HEK293 (cell line): Measurements from ENCODE around the gene MORC4.

Experiments used
- CTCF ChIA-PET: fragments of 350-600 bp; formaldehyde crosslinking; extraction: SDS; loops from one replicate; lab custom pipeline; 2021; ENCODE audit warnings: antibody characterized with exemption; lab: Yijun Ruan, JAX
- POLR2A ChIA-PET: fragments of 300-600 bp; formaldehyde crosslinking; extraction: SDS; loops from one replicate; lab custom pipeline; 2020; ENCODE audit warnings: antibody characterized with exemption, inconsistent platforms; lab: Yijun Ruan, JAX
- H3K27ac ChIP-seq: fragments of 200-500 bp; sonication (Bioruptor generic); 2 replicates; pipeline ENCODE4 v1.5.1; 2014; ENCODE audit warnings: low read depth, low read length, control low read depth, inconsistent platforms; ENCODE audit errors: extremely low read depth
- H3K36me3 ChIP-seq, 2 experiments: fragments of 200-500 bp in 1 of 2; sonication (Bioruptor generic) in 1 of 2; 1 replicate in 1 of 2; 2 replicates in 1 of 2; pipeline ENCODE4 v1.5.1; 2014 to 2017; ENCODE audit warnings: inconsistent platforms in 2 of 2, low read length in 2 of 2; ENCODE audit not compliant: control insufficient read depth in 2 of 2, insufficient read depth in 1 of 2
- H3K4me1 ChIP-seq: fragments of 200-500 bp; sonication (Bioruptor generic); 2 replicates; pipeline ENCODE4 v1.5.1; 2014; ENCODE audit warnings: mild to moderate bottlenecking, low read length, inconsistent platforms; ENCODE audit not compliant: control insufficient read depth, insufficient read depth
- H3K4me3 ChIP-seq: 2 replicates; pipeline ENCODE4 v1.5.1; 2011; ENCODE audit warnings: low read depth, mild to moderate bottlenecking, control low read depth, low read length, moderate library complexity
- H3K9me3 ChIP-seq: fragments of 200-500 bp; sonication (Bioruptor generic); 2 replicates; pipeline ENCODE4 v1.5.1; 2014; ENCODE audit warnings: low read depth, low read length, inconsistent platforms; ENCODE audit not compliant: control insufficient read depth, insufficient read depth
- FEZF1 ChIP-seq: fragments of 450-650 bp; formaldehyde crosslinking; IDR thresholded peaks from 2 replicates; pipeline ENCODE4 v1.5.1; 2016; ENCODE audit warnings: missing biosample characterization, missing genetic modification characterization
- HOXC10 ChIP-seq: sonication (generic); formaldehyde crosslinking; IDR thresholded peaks from 2 replicates; pipeline ENCODE4 v1.8.1; 2023; ENCODE audit warnings: mild to moderate bottlenecking, missing genetic modification reagents
- HOXD13 ChIP-seq: sonication (generic); formaldehyde crosslinking; IDR thresholded peaks from 2 replicates; pipeline ENCODE4 v1.8.0; 2022; ENCODE audit warnings: missing genetic modification reagents, borderline replicate concordance
- KLF16 ChIP-seq: fragments of 450-650 bp; formaldehyde crosslinking; IDR thresholded peaks from 2 replicates; pipeline ENCODE4 v1.5.1; 2017; ENCODE audit warnings: missing biosample characterization, missing genetic modification characterization
- OSR2 ChIP-seq: fragments of 450-650 bp; formaldehyde crosslinking; IDR thresholded peaks from 2 replicates; pipeline ENCODE4 v1.5.1; 2016; ENCODE audit warnings: missing biosample characterization, missing genetic modification characterization
- PRDM1 ChIP-seq: fragments of 450-650 bp; formaldehyde crosslinking; IDR thresholded peaks from 2 replicates; pipeline ENCODE4; 2016; ENCODE audit warnings: missing biosample characterization, missing genetic modification characterization
- TCF7L2 ChIP-seq: IDR thresholded peaks from 2 replicates; pipeline ENCODE4 v1.6.1; 2011; ENCODE audit warnings: low read depth, mild to moderate bottlenecking, inconsistent platforms, low read length, moderate library complexity, borderline replicate concordance
- WT1 ChIP-seq: fragments of 450-650 bp; formaldehyde crosslinking; IDR thresholded peaks from 2 replicates; pipeline ENCODE4 v1.5.1; 2016; ENCODE audit warnings: missing biosample characterization, missing genetic modification characterization
- YY2 ChIP-seq: fragments of 450-650 bp; formaldehyde crosslinking; IDR thresholded peaks from 2 replicates; pipeline ENCODE4 v1.5.1; 2016; ENCODE audit warnings: missing biosample characterization, missing genetic modification characterization
- ZBTB10 ChIP-seq: fragments of 450-650 bp; formaldehyde crosslinking; IDR thresholded peaks from 2 replicates; pipeline ENCODE4 v1.5.1; 2016; ENCODE audit warnings: missing biosample characterization, missing genetic modification characterization
- ZFP41 ChIP-seq: fragments of 450-650 bp; formaldehyde crosslinking; IDR thresholded peaks from 2 replicates; pipeline ENCODE4 v1.5.1; 2016; ENCODE audit warnings: missing biosample characterization, missing genetic modification characterization, borderline replicate concordance
- ZFP69B ChIP-seq: fragments of 450-650 bp; formaldehyde crosslinking; IDR thresholded peaks from 2 replicates; pipeline ENCODE4 v1.5.1; 2016; ENCODE audit warnings: missing biosample characterization, missing genetic modification characterization
- ZNF132 ChIP-seq: fragments of 450-650 bp; formaldehyde crosslinking; IDR thresholded peaks from 2 replicates; pipeline ENCODE4 v1.5.1; 2017; ENCODE audit warnings: missing biosample characterization, missing genetic modification characterization, borderline replicate concordance
- ZNF157 ChIP-seq: fragments of 450-650 bp; formaldehyde crosslinking; IDR thresholded peaks from 2 replicates; pipeline ENCODE4 v1.5.1; 2016; ENCODE audit warnings: missing biosample characterization, missing genetic modification characterization
- ZNF19 ChIP-seq: fragments of 450-650 bp; formaldehyde crosslinking; IDR thresholded peaks from 2 replicates; pipeline ENCODE4; 2016; ENCODE audit warnings: missing biosample characterization, missing genetic modification characterization, low read depth
- ZNF211 ChIP-seq: fragments of 450-650 bp; formaldehyde crosslinking; IDR thresholded peaks from 2 replicates; pipeline ENCODE4 v1.5.1; 2016; ENCODE audit warnings: low read depth, missing biosample characterization, missing genetic modification characterization
- ZNF426 ChIP-seq: fragments of 450-650 bp; formaldehyde crosslinking; IDR thresholded peaks from 2 replicates; pipeline ENCODE4 v1.5.1; 2017; ENCODE audit warnings: missing biosample characterization, missing genetic modification characterization, mild to moderate bottlenecking, inconsistent platforms, moderate library complexity
- ZNF433 ChIP-seq: fragments of 450-650 bp; formaldehyde crosslinking; IDR thresholded peaks from 2 replicates; pipeline ENCODE4 v1.5.1; 2016; ENCODE audit warnings: missing biosample characterization, missing genetic modification characterization, low read depth
- ZNF549 ChIP-seq: fragments of 450-650 bp; IDR thresholded peaks from 2 replicates; pipeline ENCODE4 v1.5.1; 2018; ENCODE audit warnings: missing biosample characterization, missing genetic modification characterization, mild to moderate bottlenecking, inconsistent platforms, moderate library complexity
- ZNF561 ChIP-seq: fragments of 450-650 bp; IDR thresholded peaks from 2 replicates; pipeline ENCODE4 v1.5.1; 2018; ENCODE audit warnings: missing biosample characterization, missing genetic modification characterization, borderline replicate concordance
- ZNF596 ChIP-seq: fragments of 450-650 bp; IDR thresholded peaks from 2 replicates; pipeline ENCODE4 v1.5.0; 2018; ENCODE audit warnings: missing biosample characterization, mild to moderate bottlenecking, missing genetic modification characterization, moderate library complexity
- ZNF600 ChIP-seq: fragments of 450-650 bp; formaldehyde crosslinking; IDR thresholded peaks from 2 replicates; pipeline ENCODE4 v1.5.1; 2016; ENCODE audit warnings: missing biosample characterization, missing genetic modification characterization
- ZSCAN18 ChIP-seq: fragments of 450-650 bp; formaldehyde crosslinking; IDR thresholded peaks from 2 replicates; pipeline ENCODE4 v1.5.1; 2016; ENCODE audit warnings: missing biosample characterization, missing genetic modification characterization
- TF ChIP-seq, protein P1 (sequence below): fragments of 450-650 bp; formaldehyde crosslinking; IDR thresholded peaks from 2 replicates; pipeline ENCODE4 v1.5.1; 2016; ENCODE audit warnings: missing biosample characterization, missing genetic modification characterization
- TF ChIP-seq, protein P2 (sequence below): fragments of 450-650 bp; formaldehyde crosslinking; IDR thresholded peaks from 2 replicates; pipeline ENCODE4 v1.5.1; 2017; ENCODE audit warnings: missing biosample characterization, missing genetic modification characterization

The MORC4 gene

GRCh38 chrX:107014936-107015335, 14.9 kb upstream of the MORC4 start:
- POLR2A ChIA-PET, result no interaction called here
- H3K27ac ChIP-seq, result no peak overlapping the region
- CTCF ChIA-PET, result interaction anchor here (0.6 to 2.2 kb wide), 4 partner anchors 10 to 879 kb away, joined by 3 to 8 read pairs (median 4); no protein-coding TSS in a partner anchor
- H3K9me3 ChIP-seq, result no peaks in the 10 kb centered on the region
- no peaks in the 10 kb centered on the region for H3K4me1 ChIP-seq
- TF ChIP-seq ZFP41 (tag by site-specific recombination) (no peak), ZNF561 (tag by site-specific recombination) (no peak), ZNF596 (tag by site-specific recombination) (no peak), HOXC10 (CRISPR knock-in tag) (no peak), ZNF211 (tag by site-specific recombination) (no peak), ZNF426 (no peak), ZBTB10 (no peak), YY2 (tag by site-specific recombination) (no peak), HOXD13 (CRISPR knock-in tag) (no peak)
- TF ChIP-seq, protein P1, sequence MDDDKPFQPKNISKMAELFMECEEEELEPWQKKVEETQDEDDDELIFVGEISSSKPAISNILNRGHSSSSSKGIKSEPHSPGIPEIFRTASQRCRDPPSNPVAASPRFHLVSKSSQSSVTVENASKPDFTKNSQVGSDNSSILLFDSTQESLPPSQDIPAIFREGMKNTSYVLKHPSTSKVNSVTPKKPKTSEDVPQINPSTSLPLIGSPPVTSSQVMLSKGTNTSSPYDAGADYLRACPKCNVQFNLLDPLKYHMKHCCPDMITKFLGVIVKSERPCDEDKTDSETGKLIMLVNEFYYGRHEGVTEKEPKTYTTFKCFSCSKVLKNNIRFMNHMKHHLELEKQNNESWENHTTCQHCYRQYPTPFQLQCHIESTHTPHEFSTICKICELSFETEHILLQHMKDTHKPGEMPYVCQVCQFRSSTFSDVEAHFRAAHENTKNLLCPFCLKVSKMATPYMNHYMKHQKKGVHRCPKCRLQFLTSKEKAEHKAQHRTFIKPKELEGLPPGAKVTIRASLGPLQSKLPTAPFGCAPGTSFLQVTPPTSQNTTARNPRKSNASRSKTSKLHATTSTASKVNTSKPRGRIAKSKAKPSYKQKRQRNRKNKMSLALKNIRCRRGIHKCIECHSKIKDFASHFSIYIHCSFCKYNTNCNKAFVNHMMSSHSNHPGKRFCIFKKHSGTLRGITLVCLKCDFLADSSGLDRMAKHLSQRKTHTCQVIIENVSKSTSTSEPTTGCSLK (tag by site-specific recombination), result no peak
- no peaks in the 10 kb centered on the region for H3K36me3 ChIP-seq
- H3K4me3 ChIP-seq, result no peak overlapping the region

- Histone ChIP-seq H3K4me1 (no peaks in the 10 kb centered on the region), H3K9me3 (no peaks in the 10 kb centered on the region), H3K36me3 (no peaks in the 10 kb centered on the region), H3K27ac (no peak overlapping the region), H3K4me3 (no peak overlapping the region)
- TF ChIP-seq ZNF600 (tag by site-specific recombination) (no peak), OSR2 (tag by site-specific recombination) (no peak), WT1 (tag by site-specific recombination) (no peak), FEZF1 (tag by site-specific recombination) (no peak), ZNF157 (tag by site-specific recombination) (no peak), ZFP69B (tag by site-specific recombination) (no peak), ZNF549 (tag by site-specific recombination) (no peak), KLF16 (no peak), TCF7L2 (no peak), ZNF19 (tag by site-specific recombination) (no peak), ZNF433 (tag by site-specific recombination) (no peak), ZNF132 (tag by site-specific recombination) (no peak), PRDM1 (tag by site-specific recombination) (no peak), ZSCAN18 (no peak)
- TF ChIP-seq, protein P2, sequence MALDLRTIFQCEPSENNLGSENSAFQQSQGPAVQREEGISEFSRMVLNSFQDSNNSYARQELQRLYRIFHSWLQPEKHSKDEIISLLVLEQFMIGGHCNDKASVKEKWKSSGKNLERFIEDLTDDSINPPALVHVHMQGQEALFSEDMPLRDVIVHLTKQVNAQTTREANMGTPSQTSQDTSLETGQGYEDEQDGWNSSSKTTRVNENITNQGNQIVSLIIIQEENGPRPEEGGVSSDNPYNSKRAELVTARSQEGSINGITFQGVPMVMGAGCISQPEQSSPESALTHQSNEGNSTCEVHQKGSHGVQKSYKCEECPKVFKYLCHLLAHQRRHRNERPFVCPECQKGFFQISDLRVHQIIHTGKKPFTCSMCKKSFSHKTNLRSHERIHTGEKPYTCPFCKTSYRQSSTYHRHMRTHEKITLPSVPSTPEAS, result no peak
- CTCF ChIA-PET, result interaction anchor here (0.7 kb wide), 1 partner anchor 8 kb away, joined by 3 read pairs; no protein-coding TSS in a partner anchor
- POLR2A ChIA-PET, result no interaction called here
These were observed 8.0 kb upstream of the MORC4 start for GRCh38 chrX:107008034-107008433.
